Neuronal stem cell (in vitro differentiated cells): Measurements from ENCODE around the gene MAT1A.
"Not testable (repeated sequence)": the region's sequence is repeated elsewhere in the genome, so short reads cannot be mapped to it uniquely, and the experiment has no call there.

Experiments used
- DNase-seq: peaks from one replicate; pipeline ENCODE4 v3.0.0-alpha.2; 2013; ENCODE audit warnings: low spot score
- H2AFZ ChIP-seq: one replicate; pipeline ENCODE4 v1.6.1; 2013; ENCODE audit warnings: mild to moderate bottlenecking, low read length, inconsistent platforms
- H2AK5ac ChIP-seq: 2 replicates; pipeline ENCODE4 v1.6.1; 2013; ENCODE audit warnings: low read depth, mild to moderate bottlenecking, inconsistent platforms, low read length, moderate library complexity, mixed read lengths
- H2BK120ac ChIP-seq: 2 replicates; pipeline ENCODE4 v1.6.1; 2013; ENCODE audit warnings: low read depth, mild to moderate bottlenecking, inconsistent platforms, low read length, moderate library complexity, mixed read lengths
- H2BK12ac ChIP-seq: one replicate; pipeline ENCODE4 v1.6.1; 2013; ENCODE audit warnings: low read length, inconsistent platforms
- H2BK15ac ChIP-seq: 2 replicates; pipeline ENCODE4 v1.6.1; 2013; ENCODE audit warnings: mild to moderate bottlenecking, low read length, inconsistent platforms, mixed read lengths
- H2BK5ac ChIP-seq: one replicate; pipeline ENCODE4 v1.6.1; 2013; ENCODE audit warnings: inconsistent platforms, mild to moderate bottlenecking, low read length, moderate library complexity
- H3K14ac ChIP-seq: one replicate; pipeline ENCODE4 v1.6.1; 2013; ENCODE audit warnings: low read length, inconsistent platforms
- H3K18ac ChIP-seq: 2 replicates; pipeline ENCODE4 v1.6.1; 2013; ENCODE audit warnings: low read length, inconsistent platforms
- H3K23ac ChIP-seq: 2 replicates; pipeline ENCODE4 v1.6.1; 2013; ENCODE audit warnings: low read depth, mild to moderate bottlenecking, mixed read lengths, low read length, inconsistent platforms; ENCODE audit not compliant: poor library complexity
- H3K27ac ChIP-seq: replicated peaks from 3 replicates; pipeline ENCODE4 v1.5.1; 2013; ENCODE audit warnings: low read length, inconsistent platforms
- H3K27me3 ChIP-seq, 3 experiments: 2 replicates each; pipeline ENCODE4 v1.6.1; 2013; ENCODE audit warnings: low read length in 3 of 3, mild to moderate bottlenecking in 2 of 3, inconsistent platforms in 1 of 3, low read depth in 1 of 3, mixed read lengths in 1 of 3, moderate library complexity in 1 of 3; ENCODE audit not compliant: control insufficient read depth in 3 of 3, insufficient read depth in 3 of 3
- H3K36me3 ChIP-seq, 2 donors: replicated peaks in 1 of 2; 2 replicates each; pipeline ENCODE4 v1.6.1; 2013; ENCODE audit warnings: low read length in 2 of 2; ENCODE audit not compliant: control insufficient read depth in 2 of 2, insufficient read depth in 2 of 2
- H3K4ac ChIP-seq: 2 replicates; pipeline ENCODE4 v1.6.1; 2013; ENCODE audit warnings: inconsistent platforms, mild to moderate bottlenecking, low read length, moderate library complexity
- H3K4me1 ChIP-seq, 2 donors: 1 replicate in 1 of 2; 2 replicates in 1 of 2; pipeline ENCODE4 v1.6.1; 2013; ENCODE audit warnings: low read length in 2 of 2, low read depth in 1 of 2; ENCODE audit not compliant: control insufficient read depth in 2 of 2, insufficient read depth in 1 of 2
- H3K4me2 ChIP-seq: one replicate; pipeline ENCODE4 v1.6.1; 2013; ENCODE audit warnings: mild to moderate bottlenecking, low read length, inconsistent platforms; ENCODE audit not compliant: insufficient read depth, poor library complexity, severe bottlenecking
- H3K4me3 ChIP-seq, 2 donors: 2 replicates each; pipeline ENCODE4 v1.5.1; 2013; ENCODE audit warnings: low read length in 2 of 2, mild to moderate bottlenecking in 2 of 2, inconsistent platforms in 1 of 2, moderate library complexity in 1 of 2
- H3K79me1 ChIP-seq: one replicate; pipeline ENCODE4 v1.6.1; 2013; ENCODE audit warnings: low read depth, mild to moderate bottlenecking, inconsistent platforms, low read length, moderate library complexity
- H3K9ac ChIP-seq: one replicate; pipeline ENCODE4 v1.6.1; 2013; ENCODE audit warnings: mild to moderate bottlenecking, low read depth, low read length, inconsistent platforms; ENCODE audit not compliant: poor library complexity
- H3K9me3 ChIP-seq, 2 donors: replicated peaks in 1 of 2; 2 replicates each; pipeline versions ENCODE3 to v1.6.1; 2013; ENCODE audit warnings: low read length in 2 of 2, mild to moderate bottlenecking in 2 of 2, inconsistent platforms in 1 of 2, low read depth in 1 of 2, mixed read lengths in 1 of 2, moderate library complexity in 1 of 2; ENCODE audit not compliant: control insufficient read depth in 2 of 2, insufficient read depth in 1 of 2
- H4K8ac ChIP-seq: one replicate; pipeline ENCODE4 v1.6.1; 2013; ENCODE audit warnings: low read depth, mild to moderate bottlenecking, inconsistent platforms, low read length, moderate library complexity
- H4K91ac ChIP-seq: one replicate; pipeline ENCODE4 v1.6.1; 2013; ENCODE audit warnings: low read length, low read depth, mild to moderate bottlenecking, inconsistent platforms; ENCODE audit not compliant: poor library complexity
- WGBS, 2 donors: extraction: QIAGEN DNeasy Blood & Tissue Kit; methylation state at CpG; one replicate each; pipeline ENCODE4 v1.1.7; 2013; ENCODE audit warnings: missing lambda C conversion rate in 2 of 2, mixed read lengths in 1 of 2; ENCODE audit not compliant: insufficient read length in 2 of 2, insufficient replicate concordance in 1 of 2; ENCODE audit errors: extremely low coverage in 2 of 2; 5-methylcytosine and 5-hydroxymethylcytosine counted together

Gene MAT1A

DNA sequence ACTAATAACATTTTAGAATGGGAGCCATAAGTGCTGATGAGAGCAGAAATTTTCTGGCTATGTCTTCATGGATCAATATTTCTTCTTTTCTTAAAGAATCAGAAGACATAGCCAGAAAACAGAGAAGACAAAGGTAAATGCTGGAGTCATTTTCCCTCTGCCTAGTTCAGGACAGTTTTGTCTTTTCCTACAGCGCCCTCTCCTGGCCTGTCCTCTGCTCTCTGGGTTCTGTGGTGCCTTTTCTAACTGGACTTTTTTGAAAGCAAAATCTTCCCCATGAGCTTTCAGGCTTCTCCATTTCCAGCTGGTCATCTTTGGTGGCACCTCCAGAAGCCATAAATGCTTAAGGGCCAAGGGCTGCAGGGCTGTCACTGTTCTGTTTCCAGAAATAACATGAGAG is 39.1 kb downstream of the MAT1A start:
- H3K18ac ChIP-seq, H2BK5ac ChIP-seq, H3K36me3 ChIP-seq, DNase-seq, H3K23ac ChIP-seq, H4K91ac ChIP-seq, H3K9me3 ChIP-seq, H2BK12ac ChIP-seq, H2AK5ac ChIP-seq, H3K9ac ChIP-seq, H3K4ac ChIP-seq, H2BK15ac ChIP-seq, H3K79me1 ChIP-seq, H2AFZ ChIP-seq, H3K4me3 ChIP-seq, H3K4me1 ChIP-seq, H3K14ac ChIP-seq, H3K27me3 ChIP-seq, H4K8ac ChIP-seq, H3K27ac ChIP-seq, H3K4me2 ChIP-seq, H2BK120ac ChIP-seq: not testable (repeated sequence)
- WGBS, 2 donors: no CpG with 5 or more reads among the region's 1 CpG

DNA sequence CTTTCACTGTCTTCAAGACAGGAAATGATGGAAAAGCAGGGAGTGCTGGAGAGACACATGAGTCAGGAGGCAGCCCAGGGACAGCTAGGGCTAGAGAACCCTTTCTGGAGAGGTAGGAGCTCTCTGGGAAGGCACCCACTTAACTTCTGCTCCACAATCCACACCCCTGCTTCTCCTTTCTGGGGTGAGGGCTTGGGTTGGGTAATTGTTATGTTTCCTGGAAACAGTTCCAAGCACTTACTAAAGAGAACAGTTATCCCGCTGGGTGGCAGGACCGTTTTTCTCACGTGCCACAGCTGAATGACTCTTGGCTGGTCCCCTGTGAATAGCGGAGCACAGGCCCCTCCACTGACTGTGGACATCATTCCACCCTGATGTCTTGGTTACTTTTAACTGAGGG is 39.6 kb downstream of the MAT1A start:
- not testable (repeated sequence) for H2BK15ac ChIP-seq, H3K18ac ChIP-seq, H3K4me2 ChIP-seq, H3K23ac ChIP-seq, H4K91ac ChIP-seq, H3K27me3 ChIP-seq, H2BK5ac ChIP-seq, H4K8ac ChIP-seq, H3K14ac ChIP-seq, H2AK5ac ChIP-seq, H3K4me3 ChIP-seq, H3K79me1 ChIP-seq, H3K36me3 ChIP-seq, H3K27ac ChIP-seq, H3K4me1 ChIP-seq, H2AFZ ChIP-seq, H2BK12ac ChIP-seq, H2BK120ac ChIP-seq, DNase-seq, H3K4ac ChIP-seq, H3K9ac ChIP-seq, H3K9me3 ChIP-seq
- no CpG with 5 or more reads among the region's 4 CpGs for WGBS, 2 donors

GRCh38 chr10:80247611-80248010 is 41.8 kb downstream of the MAT1A start:
- H4K91ac ChIP-seq, H3K4me2 ChIP-seq, H3K9me3 ChIP-seq, H2BK12ac ChIP-seq, H2AK5ac ChIP-seq, H3K18ac ChIP-seq, H3K23ac ChIP-seq, H3K9ac ChIP-seq, H3K4me1 ChIP-seq, H2BK15ac ChIP-seq, H3K27me3 ChIP-seq, H2AFZ ChIP-seq, H3K27ac ChIP-seq, H2BK120ac ChIP-seq, H2BK5ac ChIP-seq, H3K4ac ChIP-seq, H3K36me3 ChIP-seq, H3K14ac ChIP-seq, DNase-seq, H3K79me1 ChIP-seq, H3K4me3 ChIP-seq, H4K8ac ChIP-seq: not testable (repeated sequence)
- WGBS, 2 donors: no CpG with 5 or more reads among the region's 20 CpGs

DNA sequence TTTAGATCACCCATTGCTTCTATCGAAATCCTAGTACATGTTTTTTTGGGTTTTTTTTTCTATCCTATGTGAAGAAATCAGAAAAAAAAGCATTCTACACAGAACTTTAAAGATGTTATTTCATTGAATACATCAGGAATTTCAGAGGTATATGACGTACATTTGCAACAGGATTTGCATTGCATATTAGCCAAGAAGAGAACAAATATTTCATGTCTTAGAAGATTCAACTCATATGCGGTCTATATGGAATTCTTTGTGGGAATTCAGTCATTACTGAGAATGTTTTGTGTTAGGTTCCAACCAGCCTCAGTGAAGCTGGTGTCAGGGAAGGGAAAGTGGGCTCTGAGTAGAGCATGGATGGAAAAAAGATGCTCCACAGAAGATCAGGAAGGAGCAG is 45.1 kb downstream of the MAT1A start:
- DNase-seq: not testable (repeated sequence)
- WGBS, 2 donors: no CpG with 5 or more reads among the region's 3 CpGs

More for the DNA sequence above, 45.1 kb downstream of the MAT1A start:
- not testable (repeated sequence) for H3K4me1 ChIP-seq, H3K9ac ChIP-seq, H2AK5ac ChIP-seq, H3K27ac ChIP-seq, H3K18ac ChIP-seq, H4K91ac ChIP-seq, H2BK15ac ChIP-seq, H2AFZ ChIP-seq, H2BK12ac ChIP-seq, H2BK5ac ChIP-seq, H3K14ac ChIP-seq, H3K79me1 ChIP-seq, H3K27me3 ChIP-seq, H3K4ac ChIP-seq, H3K36me3 ChIP-seq, H3K9me3 ChIP-seq, H2BK120ac ChIP-seq, H3K4me3 ChIP-seq, H3K4me2 ChIP-seq, H4K8ac ChIP-seq, H3K23ac ChIP-seq
